Choroid plexus epithelial cell (primary cell): ENCODE data around the gene TAGLN.

Source experiments
- DNase-seq: peaks from one replicate; pipeline ENCODE4 v3.0.0-alpha.2; 2010; ENCODE audit warnings: low read depth
- H3K4me3 ChIP-seq: 2 replicates; pipeline ENCODE4 v1.5.1; 2011; ENCODE audit warnings: low read depth, mild to moderate bottlenecking, control low read depth, low read length, moderate library complexity
- CTCF ChIP-seq: conservative IDR thresholded peaks from 2 replicates; pipeline ENCODE4 v1.5.1; 2011; ENCODE audit warnings: low read depth, mild to moderate bottlenecking, control low read depth, inconsistent platforms, low read length, moderate library complexity

The TAGLN gene

DNA sequence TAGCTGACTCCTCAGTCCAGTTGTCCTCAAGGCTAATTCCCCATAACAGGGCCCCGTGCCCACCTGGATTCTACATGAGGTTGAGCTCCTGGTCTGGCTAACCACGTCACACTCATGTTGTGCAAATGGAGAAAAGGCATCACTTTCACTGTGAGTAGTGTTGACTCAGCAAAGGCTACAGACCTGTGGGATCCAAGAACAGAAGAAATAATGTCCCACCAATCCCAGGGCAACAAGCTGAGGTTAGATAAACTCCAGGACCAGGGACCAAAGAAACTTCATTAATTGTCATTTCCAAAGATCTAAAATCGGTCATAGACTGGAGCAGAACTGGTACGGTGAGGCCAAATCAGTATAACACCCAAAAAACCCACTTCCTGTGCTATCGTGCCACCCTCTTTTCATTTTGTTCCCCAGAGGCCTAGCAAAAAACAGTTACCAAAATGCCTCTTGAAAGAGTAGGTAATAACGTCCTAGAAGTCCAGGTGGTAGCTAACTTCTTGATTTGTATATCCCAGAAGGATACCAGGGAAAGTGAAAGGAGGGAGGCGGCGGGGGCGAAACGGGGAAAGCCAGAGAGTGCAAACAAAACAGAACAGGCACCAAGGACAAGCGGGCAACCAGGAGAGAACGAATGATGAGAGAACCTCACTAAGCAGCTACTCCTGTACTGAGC lies 31.3 kb downstream of the TAGLN start:
- peak overlapping the region; percentile 75 for H3K4me3 ChIP-seq
- DNase-seq = peak; percentile 52
- no peak for TF ChIP-seq CTCF

DNA sequence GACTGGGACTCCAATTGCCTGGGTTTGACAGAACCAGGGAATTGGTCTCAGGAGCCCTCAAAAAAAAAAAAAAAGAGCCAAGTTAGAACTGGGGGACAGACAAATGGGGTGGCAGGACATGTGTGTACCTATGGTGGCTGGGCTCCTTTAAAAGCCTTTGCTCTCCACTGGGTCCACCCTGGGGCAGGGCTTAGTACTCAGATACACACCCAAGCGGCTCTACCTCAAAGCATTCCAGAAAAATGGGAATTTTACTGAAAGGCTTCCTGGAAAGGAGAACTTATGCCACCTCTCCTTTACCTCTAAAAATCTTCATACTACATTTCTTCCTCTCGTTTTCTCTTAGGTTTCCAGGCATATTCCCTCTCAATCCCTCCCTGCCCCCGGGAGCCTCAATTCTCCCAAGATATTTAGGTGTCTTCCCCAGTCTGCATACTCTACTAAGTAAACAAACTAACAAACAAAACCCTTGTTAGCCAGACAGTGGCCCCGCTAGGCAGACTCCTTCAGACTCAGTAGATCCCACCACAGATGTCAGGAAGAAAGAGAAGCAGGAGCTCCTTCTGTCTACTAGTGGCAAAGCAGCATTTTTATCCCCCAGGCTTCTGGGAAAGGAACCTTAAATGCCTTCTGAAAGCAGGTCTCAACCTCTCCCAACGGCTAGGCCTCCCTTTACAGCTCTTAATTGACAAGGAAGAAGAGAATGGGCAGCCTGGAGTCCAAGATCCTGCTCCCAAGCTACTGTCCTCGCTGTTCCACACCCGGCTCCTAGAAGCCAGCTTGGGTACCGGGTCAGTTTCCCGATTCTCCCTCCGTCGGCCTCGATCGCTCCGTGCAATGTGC lies 32.0 kb downstream of the TAGLN start:
- peak overlapping the region; percentile 75 for H3K4me3 ChIP-seq
- no peak for DNase-seq
- no peak for TF ChIP-seq CTCF

DNA sequence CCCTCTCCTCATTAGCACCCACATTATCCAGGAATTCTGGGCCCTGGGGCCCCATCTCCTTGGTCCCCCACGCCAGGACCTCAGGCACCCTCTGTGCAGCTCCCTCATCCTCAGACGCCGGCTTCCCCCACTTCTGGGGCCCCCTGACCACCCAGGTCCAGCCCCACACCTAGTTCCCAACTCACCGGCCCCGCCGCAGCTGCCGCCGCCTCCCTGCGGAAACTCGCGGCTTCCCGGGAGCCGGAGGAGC lies 32.6 kb downstream of the TAGLN start, which contains the start of gene PCSK7:
Gene PCSK7 (minus strand): TSS at position 232 of the 250 bp plus-strand sequence. CDS start 2,229 bp downstream, outside the sequence.
- H3K4me3 ChIP-seq = peak within 1 kb of the TSS; percentile 75
- no peak for TF ChIP-seq CTCF
- no peak for DNase-seq

GRCh38 chr11:117232092-117232878 lies 33.1 kb downstream of the TAGLN start, which contains the start of gene RNF214:
Gene RNF214 (plus strand): TSS chr11:117232671. CDS start chr11:117234273, 1,602 bp downstream.
- peak; percentile 62 for TF ChIP-seq CTCF
- H3K4me3 ChIP-seq = peak within 1 kb of the TSS; percentile 75
- peak; percentile 68 for DNase-seq

GRCh38 chr11:117232911-117233409 lies 33.8 kb downstream of the TAGLN start:
- DNase-seq = no peak
- H3K4me3 ChIP-seq = peak overlapping the region; percentile 75
- no peak for TF ChIP-seq CTCF

DNA sequence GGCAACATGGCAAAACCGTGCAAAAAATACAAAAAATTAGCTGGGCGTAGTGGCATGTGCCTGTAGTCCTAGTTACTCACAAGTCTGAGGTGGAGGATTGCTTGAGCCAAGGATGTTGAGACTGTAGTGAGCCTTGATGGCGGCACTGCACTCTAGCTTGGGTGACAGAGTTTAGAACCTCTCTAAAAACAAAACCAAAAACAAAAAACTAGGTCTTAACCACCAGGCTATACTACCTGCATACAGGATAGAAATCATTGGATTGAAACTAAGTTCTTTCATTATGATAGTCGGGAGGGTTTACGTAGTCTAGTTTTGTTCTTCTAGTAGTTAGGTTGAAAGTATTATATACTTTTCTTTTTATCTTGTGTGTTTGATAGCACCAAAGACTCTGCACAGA lies 39.1 kb downstream of the TAGLN start:
- no peak overlapping the region for H3K4me3 ChIP-seq
- no peak for DNase-seq
- no peak for TF ChIP-seq CTCF
